Measurements from ENCODE around the gene WNT8B. TPM values are rescaled to one million over a fixed set of nuclear protein-coding genes. Genes with fewer than 3 reads are reported as not detected.

WNT8B gene
- total RNA-seq, 1 experiment from 2014 or later: not detected

DNA sequence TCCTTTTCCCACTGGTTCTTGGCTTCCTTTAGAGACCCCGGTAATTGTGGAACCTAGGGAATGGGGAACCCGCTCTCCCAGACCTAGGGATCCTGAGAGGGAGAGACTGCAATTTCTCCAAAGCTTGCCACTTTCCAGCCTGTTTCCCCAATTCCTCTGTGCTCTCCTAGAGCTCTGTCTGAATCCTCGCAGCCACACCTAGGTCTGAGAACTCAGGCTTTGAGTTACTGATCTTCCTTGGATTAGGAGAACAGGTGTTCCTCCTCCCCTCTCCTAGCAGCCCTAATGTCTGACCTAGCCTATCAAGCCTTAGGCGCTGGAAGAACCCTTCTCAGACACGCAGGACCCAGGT, 20.0 kb downstream of the WNT8B start:
- BruUV-seq (replicated peaks): no TSS peak
- DNase-seq (ENCODE audit: low read depth, low spot score) (no peak), ATAC-seq (0 out of 2 replicates have a peak, but pooled peaks have one; percentile 1)
- ChIA-PET POLR2A (interaction anchor here (0.6 kb wide), 1 partner anchor 814 kb away, joined by 5 read pairs; no protein-coding TSS in a partner anchor), CTCF (interaction anchor here (0.6 to 2.5 kb wide), 5 partner anchors 12 to 141 kb away, joined by 3 to 14 read pairs (median 8); partner anchors contain the start of gene HIF1AN)
- no peak overlapping the region for H3K27ac ChIP-seq (ENCODE audit: low read length)
- H3K4me3 ChIP-seq (ENCODE audit: low read depth in 2 of 2, low read length in 2 of 2): peak overlapping the region; percentile 44 to 63
- TF ChIP-seq POLR2AphosphoS5 (IDR thresholded peaks at IDR 0.05; ENCODE audit: low read depth, low read length) (0 out of 2 replicates have a peak, but pooled peaks have one; percentile 0), TCF7L2 (IDR thresholded peaks at IDR 0.05; ENCODE audit: low read depth, low read length) (no peak), SIN3A (IDR thresholded peaks at IDR 0.05; ENCODE audit: borderline replicate concordance, insufficient read depth, low read depth, low read length) (no peak), CTCF (IDR thresholded peaks at IDR 0.05) (no peak; the same call in none of the 2 replicates)
- TF ChIP-seq, protein P1, sequence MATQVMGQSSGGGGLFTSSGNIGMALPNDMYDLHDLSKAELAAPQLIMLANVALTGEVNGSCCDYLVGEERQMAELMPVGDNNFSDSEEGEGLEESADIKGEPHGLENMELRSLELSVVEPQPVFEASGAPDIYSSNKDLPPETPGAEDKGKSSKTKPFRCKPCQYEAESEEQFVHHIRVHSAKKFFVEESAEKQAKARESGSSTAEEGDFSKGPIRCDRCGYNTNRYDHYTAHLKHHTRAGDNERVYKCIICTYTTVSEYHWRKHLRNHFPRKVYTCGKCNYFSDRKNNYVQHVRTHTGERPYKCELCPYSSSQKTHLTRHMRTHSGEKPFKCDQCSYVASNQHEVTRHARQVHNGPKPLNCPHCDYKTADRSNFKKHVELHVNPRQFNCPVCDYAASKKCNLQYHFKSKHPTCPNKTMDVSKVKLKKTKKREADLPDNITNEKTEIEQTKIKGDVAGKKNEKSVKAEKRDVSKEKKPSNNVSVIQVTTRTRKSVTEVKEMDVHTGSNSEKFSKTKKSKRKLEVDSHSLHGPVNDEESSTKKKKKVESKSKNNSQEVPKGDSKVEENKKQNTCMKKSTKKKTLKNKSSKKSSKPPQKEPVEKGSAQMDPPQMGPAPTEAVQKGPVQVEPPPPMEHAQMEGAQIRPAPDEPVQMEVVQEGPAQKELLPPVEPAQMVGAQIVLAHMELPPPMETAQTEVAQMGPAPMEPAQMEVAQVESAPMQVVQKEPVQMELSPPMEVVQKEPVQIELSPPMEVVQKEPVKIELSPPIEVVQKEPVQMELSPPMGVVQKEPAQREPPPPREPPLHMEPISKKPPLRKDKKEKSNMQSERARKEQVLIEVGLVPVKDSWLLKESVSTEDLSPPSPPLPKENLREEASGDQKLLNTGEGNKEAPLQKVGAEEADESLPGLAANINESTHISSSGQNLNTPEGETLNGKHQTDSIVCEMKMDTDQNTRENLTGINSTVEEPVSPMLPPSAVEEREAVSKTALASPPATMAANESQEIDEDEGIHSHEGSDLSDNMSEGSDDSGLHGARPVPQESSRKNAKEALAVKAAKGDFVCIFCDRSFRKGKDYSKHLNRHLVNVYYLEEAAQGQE (IDR thresholded peaks at IDR 0.05; ENCODE audit: insufficient read depth in 1 of 2, low read depth in 2 of 2, low read length in 1 of 2): no peak
- no peaks in the 10 kb centered on the region for H3K9me3 ChIP-seq (ENCODE audit: control insufficient read depth, insufficient read depth, low read depth, low read length)
- intact Hi-C loops (cut with micrococcal nuclease; ENCODE audit: unreplicated experiment): no loop called here
- H3K4me1 ChIP-seq (ENCODE audit: control insufficient read depth, insufficient read depth, low read length): no peaks in the 10 kb centered on the region; the same call in 1 of the 2 replicates
- no peaks in the 10 kb centered on the region for H3K36me3 ChIP-seq (ENCODE audit: control insufficient read depth, insufficient read depth, low read length)
- in situ Hi-C loops (cut with HindIII; ENCODE audit: low pct_unique_long_range_greater_than_20kb, low sequenced_read_pairs): no loop called here
- peaks cover 29% of the 10 kb centered on the region for H3K27me3 ChIP-seq (ENCODE audit: control insufficient read depth, insufficient read depth, low read length)

DNA sequence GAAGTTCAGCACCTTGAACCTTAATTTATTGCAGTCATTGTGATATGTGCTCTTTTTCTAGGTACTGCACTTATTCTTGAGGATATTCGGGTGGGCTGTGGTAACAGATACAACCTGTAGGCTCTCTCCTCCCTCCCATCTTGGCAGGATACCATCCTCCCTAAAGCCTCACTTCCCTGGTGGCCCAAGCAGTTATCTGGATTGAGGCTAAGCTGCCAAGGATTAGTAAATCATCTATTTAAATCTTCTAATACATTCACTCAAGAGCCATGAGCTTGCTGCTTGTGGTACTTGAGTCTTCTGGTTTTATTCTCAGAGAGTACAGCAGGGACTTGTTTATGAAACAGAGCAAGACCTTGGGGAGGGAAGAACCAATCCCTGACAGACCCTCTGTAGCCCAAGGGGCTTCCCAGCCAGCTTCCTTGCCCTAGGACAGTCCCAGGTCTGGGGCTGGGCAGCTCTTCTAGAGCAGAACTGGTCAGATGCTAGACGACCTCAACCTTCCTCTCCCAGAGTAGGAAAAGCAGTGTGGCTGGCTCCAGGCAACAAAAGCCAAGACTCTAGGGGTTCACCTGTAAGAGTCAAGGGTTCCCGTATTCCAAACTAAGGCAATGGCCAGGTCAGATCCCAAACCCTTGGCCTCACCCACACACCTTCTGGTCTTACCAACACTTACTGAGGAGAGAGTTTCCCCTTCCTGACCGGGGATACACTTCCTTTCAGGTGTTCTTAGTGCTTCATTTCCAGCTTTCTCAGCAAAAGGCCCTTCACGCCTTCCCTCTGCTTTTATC, 21.3 kb downstream of the WNT8B start:
- Histone ChIP-seq H3K27me3 (ENCODE audit: control insufficient read depth, insufficient read depth, low read length) (peaks cover 20% of the 10 kb centered on the region), H3K36me3 (ENCODE audit: control insufficient read depth, insufficient read depth, low read length) (no peaks in the 10 kb centered on the region; the same call in 1 of the 2 replicates), H3K27ac (ENCODE audit: low read length) (no peak overlapping the region), H3K4me1 (ENCODE audit: control insufficient read depth, insufficient read depth, low read length) (no peaks in the 10 kb centered on the region; the same call in 1 of the 2 replicates), H3K9me3 (ENCODE audit: control insufficient read depth, insufficient read depth, low read depth, low read length) (no peaks in the 10 kb centered on the region), H3K4me3 (ENCODE audit: low read depth in 2 of 2, low read length in 2 of 2) (no peak overlapping the region)
- intact Hi-C loops (cut with micrococcal nuclease; ENCODE audit: unreplicated experiment): no loop called here
- ChIA-PET POLR2A (no interaction called here), CTCF (interaction anchor here (1.0 to 2.1 kb wide), 4 partner anchors 11 to 52 kb away, joined by 3 to 10 read pairs (median 6); partner anchors contain the start of gene HIF1AN)
- in situ Hi-C loops (cut with HindIII; ENCODE audit: low pct_unique_long_range_greater_than_20kb, low sequenced_read_pairs): no loop called here
- no TSS peak for BruUV-seq (replicated peaks)
- DNase-seq (ENCODE audit: low read depth, low spot score) (no peak), ATAC-seq (no peak)
- TF ChIP-seq TCF7L2 (IDR thresholded peaks at IDR 0.05; ENCODE audit: low read depth, low read length): no peak
- TF ChIP-seq, protein P1 (IDR thresholded peaks at IDR 0.05; ENCODE audit: insufficient read depth in 1 of 2, low read depth in 2 of 2, low read length in 1 of 2): no peak
- TF ChIP-seq POLR2AphosphoS5 (IDR thresholded peaks at IDR 0.05; ENCODE audit: low read depth, low read length): no peak
- TF ChIP-seq CTCF (IDR thresholded peaks at IDR 0.05): no peak
- no peak for TF ChIP-seq SIN3A (IDR thresholded peaks at IDR 0.05; ENCODE audit: borderline replicate concordance, insufficient read depth, low read depth, low read length)

Data from Panc1 (cell line).